Endodermal cell (in vitro differentiated cells): ENCODE measurements around the gene ITGA7. TPM values are rescaled to one million over a fixed set of nuclear protein-coding genes. Genes with fewer than 3 reads are reported as not detected.
A peak's percentile ranks its signal among the peaks of the same experiment; 100 is the strongest.

ENCODE experiments used
- DNase-seq: peaks from one replicate; pipeline ENCODE4 v3.0.0-alpha.2; 2017
- H3K27ac ChIP-seq: 2 replicates; pipeline ENCODE4 v1.5.1; 2013; ENCODE audit warnings: mild to moderate bottlenecking, low read depth, low read length, moderate library complexity
- H3K27me3 ChIP-seq: 2 replicates; pipeline ENCODE4 v1.6.1; 2013; ENCODE audit warnings: mild to moderate bottlenecking, low read length, moderate library complexity; ENCODE audit not compliant: insufficient read depth, control insufficient read depth, poor library complexity, severe bottlenecking
- H3K36me3 ChIP-seq: 2 replicates; pipeline ENCODE4 v1.7.0; 2013; ENCODE audit warnings: mild to moderate bottlenecking, low read length, moderate library complexity; ENCODE audit not compliant: control insufficient read depth, insufficient read depth
- H3K4me1 ChIP-seq: one replicate; pipeline ENCODE4 v1.7.0; 2013; ENCODE audit warnings: low read length; ENCODE audit not compliant: control insufficient read depth, insufficient read depth
- H3K4me3 ChIP-seq: 2 replicates; pipeline ENCODE4 v1.5.1; 2013; ENCODE audit warnings: mild to moderate bottlenecking, low read length, moderate library complexity
- H3K9ac ChIP-seq: 2 replicates; pipeline ENCODE4 v1.6.1; 2013; ENCODE audit warnings: mild to moderate bottlenecking, low read length, moderate library complexity; ENCODE audit not compliant: poor library complexity, severe bottlenecking; ENCODE audit errors: extremely low read depth
- H3K9me3 ChIP-seq: 2 replicates; pipeline ENCODE4 v1.6.1; 2013; ENCODE audit warnings: mild to moderate bottlenecking, low read length, moderate library complexity; ENCODE audit not compliant: control insufficient read depth
- H3K27ac Mint-ChIP-seq: 2 replicates; pipeline ENCODE4 v1.8.0; 2020; ENCODE audit warnings: mixed read lengths
- H3K27me3 Mint-ChIP-seq: 2 replicates; pipeline ENCODE4 v1.8.0; 2021; ENCODE audit warnings: mild to moderate bottlenecking, mixed read lengths; ENCODE audit not compliant: insufficient read depth
- H3K36me3 Mint-ChIP-seq: 2 replicates; pipeline ENCODE4 v1.8.0; 2020; ENCODE audit warnings: low read depth, mixed read lengths
- H3K4me1 Mint-ChIP-seq: 2 replicates; pipeline ENCODE4 v1.8.0; 2020; ENCODE audit warnings: mixed read lengths
- H3K4me3 Mint-ChIP-seq: 2 replicates; pipeline ENCODE4 v1.8.0; 2020; ENCODE audit warnings: mild to moderate bottlenecking, moderate library complexity, mixed read lengths
- H3K9me3 Mint-ChIP-seq: 2 replicates; pipeline ENCODE4 v1.8.0; 2020; ENCODE audit warnings: mild to moderate bottlenecking, mixed read lengths
- WGBS, 2 experiments: methylation state at CpG; one replicate each; pipeline versions ENCODE4 v1.1.5 to v1.1.7; 2013; ENCODE audit warnings: missing lambda C conversion rate in 2 of 2, mixed read lengths in 1 of 2; ENCODE audit not compliant: insufficient coverage in 1 of 2, insufficient read length in 1 of 2; 5-methylcytosine and 5-hydroxymethylcytosine counted together
- total RNA-seq, 2 donors: library from RNA; stranded (reverse); fragmentation: NEBNext Ultra II Directional in 1 of 2; extraction: Animal tissue kit (Norgen Biotek cat#: 25700) in 1 of 2; gene quantifications; 2 replicates in 1 of 2; 3 replicates in 1 of 2; pipeline ENCODE4 v1.2.1, GENCODE V29; 2021
- TF ChIP-seq, protein P1 (sequence below): fragments of 200-600 bp; sonication (generic); conservative IDR thresholded peaks from 2 replicates; pipeline ENCODE4 v1.5.0; 2021; ENCODE audit warnings: antibody characterized with exemption, mild to moderate bottlenecking

ITGA7 gene
- total RNA-seq, 2 donors from 2014 or later = 106 to 122 TPM

DNA sequence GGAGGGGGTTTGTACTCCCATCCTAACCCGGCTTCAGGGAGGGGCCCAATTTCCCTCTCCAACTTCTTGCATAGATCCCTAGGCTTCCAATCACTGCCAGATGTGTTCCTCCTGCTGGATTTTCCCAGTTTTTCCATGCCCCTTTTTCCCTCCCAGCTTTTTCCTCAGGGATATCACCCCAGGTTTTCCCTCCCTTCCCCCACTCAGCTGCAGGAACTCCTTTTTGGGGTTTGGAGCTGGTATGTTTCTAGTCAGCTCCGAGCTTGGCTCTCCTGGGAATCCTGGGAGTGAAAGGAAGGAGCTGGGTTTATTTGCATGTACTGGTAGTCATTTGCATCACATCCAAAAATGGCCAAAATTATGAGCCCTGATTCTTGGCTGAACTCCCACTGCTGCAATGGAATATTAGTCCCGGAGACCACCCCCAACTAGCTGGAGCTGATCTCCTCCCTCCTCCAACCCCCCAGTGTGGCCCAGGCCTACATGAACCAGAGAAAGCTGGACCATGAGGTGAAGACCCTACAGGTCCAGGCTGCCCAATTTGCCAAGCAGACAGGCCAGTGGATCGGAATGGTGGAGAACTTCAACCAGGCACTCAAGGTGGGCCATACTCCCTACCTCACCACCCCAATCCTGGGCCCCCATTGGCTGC lies 11.0 kb upstream of the ITGA7 start:
- H3K4me1 Mint-ChIP-seq = peaks cover 31% of the 10 kb centered on the region
- H3K36me3 ChIP-seq = peaks cover 14% of the 10 kb centered on the region
- DNase-seq = no peak

DNA sequence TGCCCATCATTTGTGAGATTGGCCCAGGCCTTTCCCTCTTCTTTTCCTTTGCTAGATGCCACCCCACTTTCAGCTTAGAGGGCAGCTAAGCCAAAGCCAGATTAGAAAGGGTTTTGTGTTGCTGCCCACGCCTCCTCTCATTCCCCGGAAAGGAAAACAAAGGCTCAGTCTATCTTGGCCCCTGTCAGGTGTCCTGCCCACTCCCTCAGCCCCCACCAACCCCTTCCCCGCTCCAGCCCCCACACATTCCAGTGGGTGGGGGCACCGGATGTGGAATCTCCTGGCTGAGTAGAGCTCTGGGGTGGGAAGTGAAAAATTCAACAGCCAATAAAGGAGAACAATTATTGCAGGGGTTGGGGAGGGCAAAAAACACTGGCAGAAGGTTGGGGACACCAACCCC lies 10.3 kb upstream of the ITGA7 start:
- H3K27ac ChIP-seq = no peak overlapping the region
- no peaks in the 10 kb centered on the region for H3K9me3 ChIP-seq
- H3K4me1 ChIP-seq = peaks cover 5% of the 10 kb centered on the region
- Mint-ChIP-seq H3K4me3 (peak overlapping the region; percentile 78), H3K36me3 (peaks cover 2% of the 10 kb centered on the region), H3K9me3 (no peaks in the 10 kb centered on the region), H3K27me3 (peaks cover 8% of the 10 kb centered on the region), H3K27ac (peak overlapping the region; percentile 87), H3K4me1 (peaks cover 31% of the 10 kb centered on the region)
- peaks cover 8% of the 10 kb centered on the region for H3K27me3 ChIP-seq
- DNase-seq = peak; percentile 75
- TF ChIP-seq, protein P1, sequence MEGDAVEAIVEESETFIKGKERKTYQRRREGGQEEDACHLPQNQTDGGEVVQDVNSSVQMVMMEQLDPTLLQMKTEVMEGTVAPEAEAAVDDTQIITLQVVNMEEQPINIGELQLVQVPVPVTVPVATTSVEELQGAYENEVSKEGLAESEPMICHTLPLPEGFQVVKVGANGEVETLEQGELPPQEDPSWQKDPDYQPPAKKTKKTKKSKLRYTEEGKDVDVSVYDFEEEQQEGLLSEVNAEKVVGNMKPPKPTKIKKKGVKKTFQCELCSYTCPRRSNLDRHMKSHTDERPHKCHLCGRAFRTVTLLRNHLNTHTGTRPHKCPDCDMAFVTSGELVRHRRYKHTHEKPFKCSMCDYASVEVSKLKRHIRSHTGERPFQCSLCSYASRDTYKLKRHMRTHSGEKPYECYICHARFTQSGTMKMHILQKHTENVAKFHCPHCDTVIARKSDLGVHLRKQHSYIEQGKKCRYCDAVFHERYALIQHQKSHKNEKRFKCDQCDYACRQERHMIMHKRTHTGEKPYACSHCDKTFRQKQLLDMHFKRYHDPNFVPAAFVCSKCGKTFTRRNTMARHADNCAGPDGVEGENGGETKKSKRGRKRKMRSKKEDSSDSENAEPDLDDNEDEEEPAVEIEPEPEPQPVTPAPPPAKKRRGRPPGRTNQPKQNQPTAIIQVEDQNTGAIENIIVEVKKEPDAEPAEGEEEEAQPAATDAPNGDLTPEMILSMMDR = no peak
- peak overlapping the region; percentile 88 for H3K4me3 ChIP-seq
- no peak overlapping the region for H3K9ac ChIP-seq
- 0 to 43% methylated on average over 1 to 3 of the region's 4 CpGs for WGBS, 2 experiments
- H3K36me3 ChIP-seq = peaks cover 7% of the 10 kb centered on the region

More for the DNA sequence above, 11.0 kb upstream of the ITGA7 start:
- Mint-ChIP-seq H3K27me3 (peaks cover 1% of the 10 kb centered on the region), H3K36me3 (peaks cover 10% of the 10 kb centered on the region), H3K9me3 (no peaks in the 10 kb centered on the region), H3K4me3 (peak overlapping the region; percentile 78), H3K27ac (peak overlapping the region; percentile 87)
- Histone ChIP-seq H3K27ac (no peak overlapping the region), H3K27me3 (peaks cover 1% of the 10 kb centered on the region), H3K9ac (no peak overlapping the region), H3K4me3 (no peak overlapping the region), H3K4me1 (peaks cover 5% of the 10 kb centered on the region), H3K9me3 (no peaks in the 10 kb centered on the region)
- WGBS, 2 experiments = 72 to 84% methylated on average over 2 to 4 of the region's 4 CpGs
- TF ChIP-seq, protein P1 = no peak

DNA sequence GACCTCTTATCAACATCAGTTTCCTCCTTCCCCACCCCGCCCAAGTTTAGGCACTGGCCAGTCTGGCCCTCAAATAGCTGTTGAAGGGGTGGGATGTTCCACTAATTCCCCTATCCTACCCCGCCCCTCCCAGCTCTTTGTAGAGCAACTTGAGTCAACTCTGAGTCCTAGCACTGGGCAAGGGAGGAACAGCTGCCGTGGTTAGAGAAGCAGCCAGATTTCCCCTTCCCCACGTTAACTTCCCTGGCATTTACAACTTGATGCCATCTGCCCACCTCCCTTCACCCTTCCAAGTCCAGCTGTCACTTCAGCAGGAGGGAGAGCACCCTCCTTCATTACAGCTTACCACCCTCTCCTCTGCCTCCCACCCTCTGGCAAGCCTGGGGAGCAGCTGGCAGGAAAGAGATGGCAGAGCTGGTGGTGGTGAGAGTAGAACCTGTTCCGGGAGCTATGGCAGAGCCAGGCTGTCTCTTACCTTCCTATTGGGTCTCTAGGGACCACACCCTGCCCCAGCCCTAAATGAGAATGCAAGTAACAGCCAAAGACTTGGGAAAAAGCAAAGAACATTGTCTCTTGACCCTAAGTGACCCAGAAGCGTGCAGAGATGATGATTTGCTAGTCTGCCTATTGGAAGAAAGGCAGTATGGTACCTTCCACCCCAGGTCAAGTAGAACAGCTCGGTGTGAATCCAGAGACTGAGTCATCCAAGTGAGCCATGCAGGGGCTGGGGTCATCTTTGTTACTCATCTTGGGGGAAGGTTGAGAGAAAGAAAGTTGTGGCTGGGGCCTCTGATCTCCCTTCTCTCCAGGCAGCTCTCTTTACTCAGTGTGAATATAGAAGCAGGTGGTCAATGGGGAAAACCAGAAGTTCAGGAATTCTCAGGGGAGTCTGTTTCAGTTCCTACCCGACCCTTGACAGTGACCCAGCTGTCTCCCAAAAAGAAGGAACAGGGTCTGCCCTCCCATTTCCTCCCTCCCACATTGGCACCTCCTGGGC lies 9.6 kb upstream of the ITGA7 start:
- peaks cover 31% of the 10 kb centered on the region for H3K4me1 Mint-ChIP-seq
- Histone ChIP-seq H3K9ac (no peak overlapping the region), H3K9me3 (no peaks in the 10 kb centered on the region), H3K4me3 (peak overlapping the region; percentile 88), H3K27ac (no peak overlapping the region), H3K36me3 (peaks cover 3% of the 10 kb centered on the region), H3K27me3 (peaks cover 15% of the 10 kb centered on the region), H3K4me1 (peaks cover 5% of the 10 kb centered on the region)
- peak overlapping the region; percentile 78 for H3K4me3 Mint-ChIP-seq
- H3K27me3 Mint-ChIP-seq = peaks cover 15% of the 10 kb centered on the region
- WGBS, 2 experiments = 46 to 47% methylated on average over 7 to 8 of the region's 8 CpGs
- H3K9me3 Mint-ChIP-seq = no peaks in the 10 kb centered on the region
- peak overlapping the region; percentile 87 for H3K27ac Mint-ChIP-seq
- peaks cover 2% of the 10 kb centered on the region for H3K36me3 Mint-ChIP-seq
- TF ChIP-seq, protein P1 = no peak
- no peak for DNase-seq
